GM12891 (cell line): Measurements from ENCODE around the gene BCL2L13.

Source experiments
- POLR2A ChIP-seq: IDR thresholded peaks from 2 replicates; pipeline ENCODE4 v1.6.1; 2011; ENCODE audit warnings: low read depth, low read length, control low read depth
- POLR2AphosphoS5 ChIP-seq: IDR thresholded peaks from 2 replicates; pipeline ENCODE4 v1.6.1; 2011; ENCODE audit warnings: low read depth, low read length, control low read depth
- SPI1 ChIP-seq: IDR thresholded peaks from 2 replicates; pipeline ENCODE4 v1.6.1; 2011; ENCODE audit warnings: low read depth, low read length, control low read depth
- TAF1 ChIP-seq: IDR thresholded peaks from 2 replicates; pipeline ENCODE4 v1.6.1; 2011; ENCODE audit warnings: low read depth, low read length, control low read depth

GRCh38 chr22:17748555-17749353 lies 110.2 kb downstream of the BCL2L13 start:
- TF ChIP-seq POLR2AphosphoS5: no peak
- TF ChIP-seq POLR2A: no peak
- TF ChIP-seq TAF1: no peak
- TF ChIP-seq SPI1: no peak
